Natural killer cell (primary cell): ENCODE measurements around the gene URI1. TPM values are rescaled to one million over a fixed set of nuclear protein-coding genes. Genes with fewer than 3 reads are reported as not detected.

Source experiments
- ATAC-seq, 3 donors: fragments of 150-1000 bp in 2 of 3; fragments of 200-7000 bp in 1 of 3; cut with Tn5 transposase; 1 replicate in 1 of 3; 2 replicates in 2 of 3; pipeline ENCODE4 v1.10.0; 2021; ENCODE audit warnings: mild to moderate bottlenecking in 2 of 3, moderate library complexity in 2 of 3
- DNase-seq, 2 donors: peaks; one replicate each; pipeline versions ENCODE4 v3.0.0 to v3.0.0-alpha.2; 2013 to 2021; ENCODE audit warnings: mixed read lengths in 1 of 2
- H3K27ac ChIP-seq: one replicate; pipeline ENCODE4 v1.5.1; 2013; ENCODE audit warnings: mild to moderate bottlenecking, low read length
- H3K27me3 ChIP-seq: one replicate; pipeline ENCODE4 v1.6.1; 2013; ENCODE audit warnings: low read length; ENCODE audit not compliant: control insufficient read depth, insufficient read depth
- H3K36me3 ChIP-seq: one replicate; pipeline ENCODE4 v1.6.1; 2013; ENCODE audit warnings: low read length; ENCODE audit not compliant: control insufficient read depth, insufficient read depth
- H3K4me1 ChIP-seq: one replicate; pipeline ENCODE4 v1.6.1; 2013; ENCODE audit warnings: low read length; ENCODE audit not compliant: control insufficient read depth, insufficient read depth
- H3K4me3 ChIP-seq: one replicate; pipeline ENCODE4 v1.5.1; 2013; ENCODE audit warnings: low read length
- H3K9me3 ChIP-seq: one replicate; pipeline ENCODE4 v1.6.1; 2013; ENCODE audit warnings: low read length; ENCODE audit not compliant: control insufficient read depth, insufficient read depth
- H3K27ac Mint-ChIP-seq, 2 donors: one replicate each; pipeline ENCODE4 v1.8.0; 2022; ENCODE audit warnings: mild to moderate bottlenecking in 2 of 2, mixed read lengths in 2 of 2, moderate library complexity in 1 of 2
- H3K27me3 Mint-ChIP-seq, 2 donors: one replicate each; pipeline ENCODE4 v1.8.0; 2022; ENCODE audit warnings: low read depth in 2 of 2, mixed read lengths in 2 of 2
- H3K36me3 Mint-ChIP-seq: one replicate; pipeline ENCODE4 v1.8.0; 2022; ENCODE audit warnings: mixed read lengths
- H3K4me1 Mint-ChIP-seq, 2 donors: one replicate each; pipeline ENCODE4 v1.8.0; 2022; ENCODE audit warnings: mixed read lengths in 2 of 2
- H3K4me3 Mint-ChIP-seq: one replicate; pipeline ENCODE4 v1.8.0; 2022; ENCODE audit warnings: mild to moderate bottlenecking, moderate library complexity, mixed read lengths
- H3K9me3 Mint-ChIP-seq, 2 donors: one replicate each; pipeline ENCODE4 v1.8.0; 2022; ENCODE audit warnings: mixed read lengths in 2 of 2
- WGBS: methylation state at CpG from one replicate; pipeline ENCODE4 v1.1.7; 2013; ENCODE audit warnings: missing lambda C conversion rate; ENCODE audit not compliant: insufficient coverage; 5-methylcytosine and 5-hydroxymethylcytosine counted together
- intact Hi-C: fragments of 100-400 bp; cut with micrococcal nuclease; formaldehyde crosslinking; loops from one replicate; pipeline ENCODE4 v1.14.2; 2022
- total RNA-seq, 4 donors: library from RNA; stranded (reverse); fragments of 120-200 nt in 1 of 4; gene quantifications; one replicate each; pipeline versions ENCODE4 v1.2.3 to v1.2.4, GENCODE V29; 2013 to 2022
- TF ChIP-seq, protein P1 (sequence below): fragments of 200-600 bp; IDR thresholded peaks from one replicate; pipeline ENCODE4 v1.8.0; 2022; ENCODE audit warnings: antibody characterized with exemption

The URI1 gene
- total RNA-seq, 3 donors from 2014 or later (not counting 1 experiment from before 2014, with no cell fraction given) = 66.8 to 72.8 (median 68.4) TPM

DNA sequence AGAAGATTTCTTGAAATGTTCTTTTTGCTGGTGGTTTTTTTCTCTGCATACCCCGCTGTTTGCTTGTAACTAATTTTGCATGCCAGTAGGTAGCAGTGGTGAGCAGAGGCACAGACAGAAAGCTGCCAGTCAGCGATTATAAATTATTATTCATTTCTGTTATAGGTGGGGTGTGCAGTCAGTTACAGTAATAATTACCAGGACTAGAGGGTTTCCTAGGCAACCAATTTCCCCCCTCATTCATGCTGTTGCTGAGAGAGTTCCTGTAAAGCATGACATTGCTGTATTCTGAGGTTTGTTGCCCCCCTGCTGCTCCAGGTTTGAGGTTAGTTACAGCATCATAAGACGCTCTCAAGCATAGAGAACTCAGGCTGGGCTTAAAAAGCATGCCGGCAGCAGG lies 104.5 kb downstream of the URI1 start:
- Histone ChIP-seq H3K4me3 (no peak overlapping the region), H3K36me3 (no peaks in the 10 kb centered on the region), H3K4me1 (no peaks in the 10 kb centered on the region), H3K9me3 (no peaks in the 10 kb centered on the region), H3K27ac (no peak overlapping the region), H3K27me3 (no peaks in the 10 kb centered on the region)
- ATAC-seq = peak; percentile 36 to 56 (median 49)
- no peaks in the 10 kb centered on the region for H3K36me3 Mint-ChIP-seq
- intact Hi-C loops = no loop called here
- H3K27ac Mint-ChIP-seq = peak overlapping the region in 1 of 2 donors; percentile 31
- 32% methylated on average over 3 of the region's 4 CpGs for WGBS
- peak in 1 of 2 donors; percentile 5 for DNase-seq
- H3K4me3 Mint-ChIP-seq = no peak overlapping the region
- no peaks in the 10 kb centered on the region for H3K27me3 Mint-ChIP-seq
- TF ChIP-seq, protein P1, sequence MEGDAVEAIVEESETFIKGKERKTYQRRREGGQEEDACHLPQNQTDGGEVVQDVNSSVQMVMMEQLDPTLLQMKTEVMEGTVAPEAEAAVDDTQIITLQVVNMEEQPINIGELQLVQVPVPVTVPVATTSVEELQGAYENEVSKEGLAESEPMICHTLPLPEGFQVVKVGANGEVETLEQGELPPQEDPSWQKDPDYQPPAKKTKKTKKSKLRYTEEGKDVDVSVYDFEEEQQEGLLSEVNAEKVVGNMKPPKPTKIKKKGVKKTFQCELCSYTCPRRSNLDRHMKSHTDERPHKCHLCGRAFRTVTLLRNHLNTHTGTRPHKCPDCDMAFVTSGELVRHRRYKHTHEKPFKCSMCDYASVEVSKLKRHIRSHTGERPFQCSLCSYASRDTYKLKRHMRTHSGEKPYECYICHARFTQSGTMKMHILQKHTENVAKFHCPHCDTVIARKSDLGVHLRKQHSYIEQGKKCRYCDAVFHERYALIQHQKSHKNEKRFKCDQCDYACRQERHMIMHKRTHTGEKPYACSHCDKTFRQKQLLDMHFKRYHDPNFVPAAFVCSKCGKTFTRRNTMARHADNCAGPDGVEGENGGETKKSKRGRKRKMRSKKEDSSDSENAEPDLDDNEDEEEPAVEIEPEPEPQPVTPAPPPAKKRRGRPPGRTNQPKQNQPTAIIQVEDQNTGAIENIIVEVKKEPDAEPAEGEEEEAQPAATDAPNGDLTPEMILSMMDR = peak; percentile 15
- peaks cover 25 to 28% of the 10 kb centered on the region in 2 donors for H3K4me1 Mint-ChIP-seq
- H3K9me3 Mint-ChIP-seq = no peaks in the 10 kb centered on the region

DNA sequence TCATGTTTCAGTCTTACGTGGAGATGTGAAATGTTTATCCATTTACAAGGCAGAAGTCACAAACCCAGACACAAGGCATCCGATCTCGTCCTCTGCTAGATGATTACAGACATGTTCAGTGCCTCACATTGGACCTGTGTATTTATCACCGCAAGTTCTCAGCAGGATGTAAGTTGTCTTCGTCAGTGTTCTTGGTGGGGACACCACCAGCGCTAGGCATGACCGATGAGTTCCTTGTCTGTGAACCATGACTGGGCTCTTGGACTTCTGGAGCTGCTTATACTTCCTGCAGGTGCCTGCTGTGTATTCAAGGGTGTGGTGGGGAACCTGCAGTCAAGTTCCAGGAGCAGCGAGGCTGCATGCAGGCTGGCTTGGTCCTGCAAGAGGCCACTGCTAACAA lies 105.4 kb downstream of the URI1 start:
- H3K36me3 Mint-ChIP-seq = no peaks in the 10 kb centered on the region
- WGBS = 90% methylated on average over 8 of the region's 8 CpGs
- H3K4me3 ChIP-seq = no peak overlapping the region
- H3K4me3 Mint-ChIP-seq = no peak overlapping the region
- H3K27me3 ChIP-seq = no peaks in the 10 kb centered on the region
- DNase-seq (no peak), ATAC-seq (no peak)
- H3K9me3 Mint-ChIP-seq = no peaks in the 10 kb centered on the region
- no peaks in the 10 kb centered on the region for H3K36me3 ChIP-seq
- intact Hi-C loops = no loop called here
- H3K9me3 ChIP-seq = no peaks in the 10 kb centered on the region
- no peak overlapping the region for H3K27ac ChIP-seq
- TF ChIP-seq, protein P1 = no peak
- H3K4me1 Mint-ChIP-seq = peaks cover 25 to 36% of the 10 kb centered on the region in 2 donors
- H3K27me3 Mint-ChIP-seq = no peaks in the 10 kb centered on the region
- no peaks in the 10 kb centered on the region for H3K4me1 ChIP-seq
- no peak overlapping the region for H3K27ac Mint-ChIP-seq

DNA sequence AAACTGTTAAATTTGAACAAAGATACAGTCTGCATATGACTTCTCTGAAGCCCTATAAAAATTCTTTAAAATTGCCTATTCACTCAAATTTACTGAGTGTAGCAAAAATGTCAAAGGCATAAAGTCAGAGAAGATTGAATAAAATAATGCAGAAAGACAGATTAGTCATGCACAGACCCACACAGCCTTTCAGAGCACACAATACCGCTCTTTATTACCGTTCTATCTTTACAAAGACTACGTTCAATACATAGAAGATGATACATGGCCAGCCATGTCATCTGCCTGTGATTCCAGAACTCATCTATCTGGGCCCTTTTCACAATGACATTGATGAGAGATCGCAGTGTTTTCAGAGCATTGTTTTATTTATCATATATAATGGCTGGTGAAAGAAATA lies 107.2 kb downstream of the URI1 start:
- intact Hi-C loops = no loop called here
- no peak overlapping the region for H3K4me3 ChIP-seq

More for the DNA sequence above, 107.2 kb downstream of the URI1 start:
- no peaks in the 10 kb centered on the region for H3K36me3 Mint-ChIP-seq
- TF ChIP-seq, protein P1 = no peak
- no peaks in the 10 kb centered on the region for H3K9me3 Mint-ChIP-seq
- no peak for ATAC-seq
- no peaks in the 10 kb centered on the region for H3K27me3 ChIP-seq
- no peaks in the 10 kb centered on the region for H3K9me3 ChIP-seq
- 99% methylated on average over 4 of the region's 4 CpGs for WGBS
- no peak overlapping the region for H3K27ac ChIP-seq
- no peaks in the 10 kb centered on the region for H3K36me3 ChIP-seq
- no peaks in the 10 kb centered on the region for H3K27me3 Mint-ChIP-seq
- H3K4me1 ChIP-seq = no peaks in the 10 kb centered on the region
- DNase-seq = no peak
- no peak overlapping the region for H3K27ac Mint-ChIP-seq
- H3K4me1 Mint-ChIP-seq = peaks cover 23 to 28% of the 10 kb centered on the region in 2 donors
- no peak overlapping the region for H3K4me3 Mint-ChIP-seq
